Measurements from ENCODE around the gene SSH3. TPM values are rescaled to one million over a fixed set of nuclear protein-coding genes. Genes with fewer than 3 reads are reported as not detected.
A peak's percentile ranks its signal among the peaks of the same experiment; 100 is the strongest.

SSH3 gene
- total RNA-seq, 1 donor from 2014 or later, result 3.3 TPM

DNA sequence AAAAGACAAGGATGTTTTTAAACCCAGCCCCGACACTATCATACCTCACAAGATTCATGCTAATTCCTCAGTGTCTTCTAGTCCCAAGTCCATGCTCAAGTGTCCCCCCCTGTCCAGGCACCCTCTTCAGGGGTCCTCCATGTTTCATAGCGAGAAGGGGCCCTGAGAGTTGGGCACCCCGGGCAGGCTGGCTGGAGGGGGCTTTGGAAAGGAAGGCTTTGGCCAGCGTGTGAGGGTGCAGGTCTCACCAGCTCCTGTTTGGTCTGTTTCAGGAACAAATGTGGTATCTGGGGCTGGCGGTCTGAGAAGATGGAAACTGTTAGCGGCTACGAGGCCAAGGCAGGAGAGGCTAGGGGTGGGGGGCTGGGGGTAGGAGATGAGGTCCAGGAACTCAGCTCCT lies 4.5 kb upstream of the SSH3 start:
- TF ChIP-seq, protein P1, sequence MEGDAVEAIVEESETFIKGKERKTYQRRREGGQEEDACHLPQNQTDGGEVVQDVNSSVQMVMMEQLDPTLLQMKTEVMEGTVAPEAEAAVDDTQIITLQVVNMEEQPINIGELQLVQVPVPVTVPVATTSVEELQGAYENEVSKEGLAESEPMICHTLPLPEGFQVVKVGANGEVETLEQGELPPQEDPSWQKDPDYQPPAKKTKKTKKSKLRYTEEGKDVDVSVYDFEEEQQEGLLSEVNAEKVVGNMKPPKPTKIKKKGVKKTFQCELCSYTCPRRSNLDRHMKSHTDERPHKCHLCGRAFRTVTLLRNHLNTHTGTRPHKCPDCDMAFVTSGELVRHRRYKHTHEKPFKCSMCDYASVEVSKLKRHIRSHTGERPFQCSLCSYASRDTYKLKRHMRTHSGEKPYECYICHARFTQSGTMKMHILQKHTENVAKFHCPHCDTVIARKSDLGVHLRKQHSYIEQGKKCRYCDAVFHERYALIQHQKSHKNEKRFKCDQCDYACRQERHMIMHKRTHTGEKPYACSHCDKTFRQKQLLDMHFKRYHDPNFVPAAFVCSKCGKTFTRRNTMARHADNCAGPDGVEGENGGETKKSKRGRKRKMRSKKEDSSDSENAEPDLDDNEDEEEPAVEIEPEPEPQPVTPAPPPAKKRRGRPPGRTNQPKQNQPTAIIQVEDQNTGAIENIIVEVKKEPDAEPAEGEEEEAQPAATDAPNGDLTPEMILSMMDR (conservative IDR thresholded peaks at IDR 0.05), result no peak
- H3K36me3 Mint-ChIP-seq (ENCODE audit: low read depth), result peaks cover 29% of the 10 kb centered on the region
- peaks cover 8% of the 10 kb centered on the region for H3K4me1 Mint-ChIP-seq
- DNase-seq (ENCODE audit: low read depth, low spot score), result no peak
- peak overlapping the region; percentile 72 for H3K27ac Mint-ChIP-seq (ENCODE audit: unreplicated experiment)
- peak overlapping the region; percentile 10 for H3K4me3 Mint-ChIP-seq
- H3K27me3 Mint-ChIP-seq (ENCODE audit: low read depth), result peaks cover 8% of the 10 kb centered on the region
- peaks cover 4% of the 10 kb centered on the region for H3K9me3 Mint-ChIP-seq

DNA sequence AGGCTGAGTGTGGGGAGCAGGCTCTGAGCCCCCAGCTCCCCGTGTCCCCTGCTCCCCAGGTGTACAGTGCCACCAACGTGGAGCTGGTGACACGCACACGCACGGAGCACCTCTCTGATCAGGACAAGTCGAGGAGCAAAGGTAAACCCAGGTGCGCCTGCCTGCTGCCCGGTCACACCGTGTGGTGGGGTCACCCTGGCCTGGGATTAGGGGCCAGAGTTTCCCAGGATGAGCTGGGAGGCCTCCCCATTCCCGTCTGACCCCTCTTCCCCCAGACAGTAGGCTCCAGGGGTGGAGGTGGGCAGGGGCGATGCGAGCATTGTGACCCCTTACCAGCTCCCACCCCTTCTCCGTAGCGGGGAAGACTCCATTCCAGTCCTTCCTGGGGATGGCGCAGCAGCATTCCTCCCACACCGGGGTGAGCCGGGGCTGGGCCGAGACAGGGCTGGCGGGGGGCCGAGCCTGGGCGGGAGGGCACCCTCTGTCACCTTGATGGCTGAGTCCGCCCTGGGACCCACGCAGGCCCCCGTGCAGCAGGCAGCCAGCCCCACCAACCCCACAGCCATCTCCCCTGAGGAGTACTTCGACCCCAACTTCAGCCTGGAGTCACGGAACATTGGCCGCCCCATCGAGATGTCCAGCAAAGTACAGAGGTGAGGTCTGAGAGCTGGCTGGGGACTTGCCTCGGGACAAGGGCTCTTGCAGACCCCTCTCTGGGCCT lies 3.7 kb upstream of the SSH3 start:
- no peak overlapping the region for H3K4me3 Mint-ChIP-seq
- TF ChIP-seq, protein P1 (conservative IDR thresholded peaks at IDR 0.05), result no peak
- peaks cover 8% of the 10 kb centered on the region for H3K4me1 Mint-ChIP-seq
- H3K36me3 Mint-ChIP-seq (ENCODE audit: low read depth), result peaks cover 25% of the 10 kb centered on the region
- H3K27ac Mint-ChIP-seq (ENCODE audit: unreplicated experiment), result no peak overlapping the region
- H3K9me3 Mint-ChIP-seq, result peaks cover 2% of the 10 kb centered on the region
- DNase-seq (ENCODE audit: low read depth, low spot score), result no peak
- H3K27me3 Mint-ChIP-seq (ENCODE audit: low read depth), result peaks cover 13% of the 10 kb centered on the region

DNA sequence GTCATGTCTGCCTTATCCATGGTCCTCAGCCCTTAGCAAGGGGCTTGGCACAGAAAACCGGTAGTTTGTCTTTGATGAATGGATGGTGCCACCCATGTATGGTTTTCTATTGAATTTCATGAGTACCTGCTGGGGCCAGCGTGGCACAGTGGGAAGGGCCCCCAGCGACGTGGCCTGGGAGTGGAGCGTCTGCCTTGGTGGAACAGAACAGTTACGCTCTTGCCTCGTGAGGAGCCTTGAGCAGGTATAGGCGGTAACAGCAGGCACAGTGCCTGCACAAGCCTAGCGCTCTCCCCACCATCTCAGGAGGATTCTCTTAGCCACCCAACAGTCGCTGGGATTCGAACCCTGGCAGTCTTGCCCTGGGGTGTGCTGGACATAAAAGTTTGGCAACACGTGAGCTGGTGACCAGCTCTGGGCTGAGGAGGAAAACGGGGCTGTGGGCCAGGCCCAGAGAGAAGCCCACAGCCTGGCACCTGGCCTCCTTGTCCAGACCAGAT lies 3.0 kb upstream of the SSH3 start:
- TF ChIP-seq, protein P1 (conservative IDR thresholded peaks at IDR 0.05), result no peak
- peak overlapping the region; percentile 31 for H3K4me3 Mint-ChIP-seq
- H3K9me3 Mint-ChIP-seq, result peaks cover 2% of the 10 kb centered on the region
- H3K36me3 Mint-ChIP-seq (ENCODE audit: low read depth), result peaks cover 23% of the 10 kb centered on the region
- no peak for DNase-seq (ENCODE audit: low read depth, low spot score)
- no peak overlapping the region for H3K27ac Mint-ChIP-seq (ENCODE audit: unreplicated experiment)
- peaks cover 17% of the 10 kb centered on the region for H3K27me3 Mint-ChIP-seq (ENCODE audit: low read depth)
- peaks cover 8% of the 10 kb centered on the region for H3K4me1 Mint-ChIP-seq

DNA sequence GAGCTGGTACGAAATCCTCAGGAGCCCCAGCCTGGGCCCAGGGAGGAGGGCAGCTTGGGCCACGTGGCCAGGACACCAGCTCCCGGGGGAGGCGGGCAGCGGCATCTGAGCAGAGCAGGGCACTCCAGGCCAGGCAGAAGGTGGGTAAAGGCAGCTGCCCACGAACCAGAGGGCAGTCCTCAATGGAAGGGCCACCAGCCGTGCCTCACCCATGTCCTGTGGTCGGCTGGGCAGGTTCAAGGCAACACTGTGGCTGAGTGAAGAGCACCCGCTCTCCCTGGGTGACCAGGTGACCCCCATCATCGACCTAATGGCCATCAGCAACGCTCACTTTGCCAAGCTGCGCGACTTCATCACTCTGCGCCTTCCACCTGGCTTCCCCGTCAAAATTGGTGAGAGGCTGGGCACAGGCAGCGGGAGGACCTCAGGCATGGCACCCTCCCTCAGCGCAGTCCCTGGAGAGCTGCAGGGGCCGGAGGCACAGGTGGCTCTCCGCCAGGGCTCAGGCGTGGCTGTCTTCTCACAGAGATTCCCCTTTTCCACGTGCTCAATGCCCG lies 2.5 kb upstream of the SSH3 start:
- peaks cover 21% of the 10 kb centered on the region for H3K27me3 Mint-ChIP-seq (ENCODE audit: low read depth)
- no peak for DNase-seq (ENCODE audit: low read depth, low spot score)
- H3K4me3 Mint-ChIP-seq, result no peak overlapping the region

DNA sequence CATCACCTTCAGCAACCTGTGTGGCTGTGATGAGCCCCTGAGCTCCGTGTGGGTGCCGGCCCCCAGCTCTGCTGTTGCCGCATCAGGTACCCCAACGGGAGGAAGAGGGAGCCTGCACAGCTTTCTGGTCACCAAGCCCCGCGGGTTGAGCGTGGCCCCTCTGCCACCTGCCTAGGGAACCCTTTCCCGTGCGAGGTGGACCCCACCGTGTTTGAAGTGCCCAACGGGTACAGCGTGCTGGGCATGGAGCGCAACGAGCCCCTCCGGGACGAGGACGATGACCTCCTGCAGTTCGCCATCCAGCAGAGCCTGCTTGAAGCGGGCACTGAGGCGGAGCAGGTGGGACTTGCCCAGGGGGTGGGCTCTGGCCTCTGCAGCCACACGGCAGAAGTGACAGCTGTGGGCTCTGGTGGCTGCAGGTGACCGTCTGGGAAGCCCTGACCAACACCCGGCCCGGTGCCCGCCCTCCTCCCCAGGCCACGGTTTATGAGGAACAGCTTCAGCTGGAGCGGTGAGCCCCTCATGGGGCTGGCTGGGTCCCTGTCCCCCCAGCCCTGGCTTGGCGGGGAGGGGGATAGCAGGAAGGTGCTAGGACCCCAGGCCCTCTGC lies 1.9 kb upstream of the SSH3 start:
- H3K9me3 Mint-ChIP-seq, result no peaks in the 10 kb centered on the region
- no peak overlapping the region for H3K27ac Mint-ChIP-seq (ENCODE audit: unreplicated experiment)
- peaks cover 8% of the 10 kb centered on the region for H3K4me1 Mint-ChIP-seq
- TF ChIP-seq, protein P1 (conservative IDR thresholded peaks at IDR 0.05), result no peak
- H3K36me3 Mint-ChIP-seq (ENCODE audit: low read depth), result peaks cover 14% of the 10 kb centered on the region
- no peak overlapping the region for H3K4me3 Mint-ChIP-seq
- H3K27me3 Mint-ChIP-seq (ENCODE audit: low read depth), result peaks cover 21% of the 10 kb centered on the region
- DNase-seq (ENCODE audit: low read depth, low spot score), result no peak

More for the DNA sequence above, 2.5 kb upstream of the SSH3 start:
- TF ChIP-seq, protein P1 (conservative IDR thresholded peaks at IDR 0.05), result no peak
- peaks cover 20% of the 10 kb centered on the region for H3K36me3 Mint-ChIP-seq (ENCODE audit: low read depth)
- H3K9me3 Mint-ChIP-seq, result peaks cover 2% of the 10 kb centered on the region
- peaks cover 8% of the 10 kb centered on the region for H3K4me1 Mint-ChIP-seq
- H3K27ac Mint-ChIP-seq (ENCODE audit: unreplicated experiment), result no peak overlapping the region

All from neural crest cell (in vitro differentiated cells).